K562 (cell line): ENCODE data around the gene XRRA1. TPM values are rescaled to one million over a fixed set of nuclear protein-coding genes. Genes with fewer than 3 reads are reported as not detected.

ENCODE experiments used
- ESRRA ChIP-seq: fragments of 450-650 bp; IDR thresholded peaks from 2 replicates; pipeline ENCODE4 v1.6.1; 2014; ENCODE audit warnings: low read depth, mild to moderate bottlenecking, moderate library complexity, borderline replicate concordance
- FOXK1 ChIP-seq: sonication (generic); formaldehyde crosslinking; IDR thresholded peaks from 2 replicates; pipeline ENCODE4 v1.8.0; 2022; ENCODE audit warnings: missing genetic modification reagents, mild to moderate bottlenecking, borderline replicate concordance
- FOXP4 ChIP-seq: sonication (generic); formaldehyde crosslinking; IDR thresholded peaks from 2 replicates; pipeline ENCODE4 v1.8.0; 2022; ENCODE audit warnings: mild to moderate bottlenecking, missing genetic modification reagents, borderline replicate concordance
- HIVEP1 ChIP-seq: fragments of 250-450 bp; sonication (Bioruptor Pico); IDR thresholded peaks from 2 replicates; pipeline ENCODE4 v1.4.0; 2020; ENCODE audit warnings: mild to moderate bottlenecking
- MEIS2 ChIP-seq: fragments of 450-650 bp; IDR thresholded peaks from 2 replicates; pipeline ENCODE4 v1.6.1; 2014; ENCODE audit warnings: mild to moderate bottlenecking; ENCODE audit not compliant: partially characterized antibody
- MTA2 ChIP-seq: fragments of 450-650 bp; IDR thresholded peaks from 2 replicates; pipeline ENCODE4 v1.6.1; 2016; ENCODE audit warnings: low read depth
- NELFE ChIP-seq: IDR thresholded peaks from 2 replicates; pipeline ENCODE4 v1.6.1; 2011; ENCODE audit warnings: mild to moderate bottlenecking; ENCODE audit not compliant: insufficient read depth, insufficient read length
- NFYB ChIP-seq: IDR thresholded peaks from 2 replicates; pipeline ENCODE4 v1.6.1; 2011; ENCODE audit warnings: mild to moderate bottlenecking, moderate library complexity; ENCODE audit not compliant: insufficient read length; ENCODE audit errors: extremely low read depth
- NR4A1 ChIP-seq, 2 experiments: fragments of 250-450 bp in 1 of 2; fragments of 450-650 bp in 1 of 2; sonication (Bioruptor Pico) in 1 of 2; IDR thresholded peaks; 2 replicates each; pipeline versions ENCODE4 v1.4.0 to v1.6.1; 2016 to 2020; ENCODE audit warnings: mild to moderate bottlenecking in 2 of 2, missing compliant biosample characterization in 1 of 2, missing genetic modification characterization in 1 of 2, moderate library complexity in 1 of 2
- POLR3G ChIP-seq: IDR thresholded peaks from 2 replicates; pipeline ENCODE4 v1.6.1; 2011; ENCODE audit not compliant: insufficient read length, insufficient replicate concordance; ENCODE audit errors: extremely low read depth
- SMARCC2 ChIP-seq: fragments of 450-650 bp; IDR thresholded peaks from 2 replicates; pipeline ENCODE4 v1.6.1; 2017; ENCODE audit warnings: antibody characterized with exemption, moderate library complexity, mild to moderate bottlenecking, low read depth
- SRSF1 ChIP-seq: fragments of 200-400 bp; formaldehyde crosslinking; IDR thresholded peaks from 2 replicates; pipeline ENCODE4 v1.6.1; 2017; ENCODE audit warnings: mild to moderate bottlenecking, low read depth, low read length, moderate library complexity
- TAF7 ChIP-seq: fragments of 450-650 bp; IDR thresholded peaks from 2 replicates; pipeline ENCODE4 v1.6.1; 2016; ENCODE audit warnings: missing genetic modification characterization, missing compliant biosample characterization
- TBL1XR1 ChIP-seq, 2 experiments: IDR thresholded peaks; 2 replicates each; pipeline ENCODE4 v1.6.1; 2012; ENCODE audit warnings: improper control_type of control experiment in 2 of 2, low read length in 2 of 2, mild to moderate bottlenecking in 1 of 2
- TEAD4 ChIP-seq, 2 experiments: sonication (generic) in 1 of 2; formaldehyde crosslinking in 1 of 2; IDR thresholded peaks; 2 replicates each; pipeline versions ENCODE4 v1.6.1 to v1.8.0; 2012 to 2022; ENCODE audit warnings: borderline replicate concordance in 1 of 2, inconsistent platforms in 1 of 2, low read length in 1 of 2, mild to moderate bottlenecking in 1 of 2, missing genetic modification reagents in 1 of 2
- ZBTB26 ChIP-seq: fragments of 450-650 bp; formaldehyde crosslinking; IDR thresholded peaks from 2 replicates; pipeline ENCODE4 v1.4.0; 2022; ENCODE audit warnings: missing genetic modification characterization
- ZFP30 ChIP-seq: fragments of 250-450 bp; sonication (Bioruptor Pico); IDR thresholded peaks from 2 replicates; pipeline ENCODE4 v1.8.0; 2022; ENCODE audit warnings: moderate library complexity, mild to moderate bottlenecking, inconsistent platforms, borderline replicate concordance
- ZNF408 ChIP-seq: fragments of 250-450 bp; sonication (Bioruptor Pico); IDR thresholded peaks from 2 replicates; pipeline ENCODE4 v1.4.0; 2020; ENCODE audit warnings: low read depth, mild to moderate bottlenecking, moderate library complexity
- ZNF668 ChIP-seq: fragments of 250-450 bp; sonication (Bioruptor Pico); IDR thresholded peaks from 2 replicates; pipeline ENCODE4 v1.8.0; 2022; ENCODE audit warnings: mild to moderate bottlenecking, inconsistent platforms
- polyA plus RNA-seq, 8 experiments: library from polyadenylated mRNA; depleted of rRNA in 4 of 8; stranded (reverse) in 5 of 8; unstranded in 3 of 8; fragments of >200 nt; fragmentation: Nextera tagmentation in 2 of 8; fragmentation: Illumina TruSeq in 1 of 8; extraction: Ambion mirVana in 2 of 8; extraction: Trizol in 1 of 8; gene quantifications; 2 replicates each; pipeline versions ENCODE4 v1.2.1 to v1.2.3, GENCODE V29; 2011 to 2014; ENCODE audit warnings: inconsistent platforms in 1 of 8, missing spikeins in 1 of 8
- total RNA-seq, 7 experiments: library from RNA; depleted of rRNA in 6 of 7; stranded (reverse); fragments of >200 nt in 6 of 7; fragmentation: Illumina TruSeq in 2 of 7; extraction: Trizol in 2 of 7; gene quantifications; 2 replicates each; pipeline versions ENCODE4 v1.2.1 to v1.2.3, GENCODE V29; 2011 to 2021; ENCODE audit warnings: low replicate concordance in 1 of 7
- TF ChIP-seq, protein P1 (sequence below): fragments of 450-650 bp; IDR thresholded peaks from 2 replicates; pipeline ENCODE4 v1.6.1; 2018; ENCODE audit not compliant: partially characterized antibody

The XRRA1 gene
- total and polyA plus RNA-seq, 9 of the 15 experiments (the other 6 are each of a cell fraction or from before 2014, with no cell fraction given), result 5.0 to 22.5 (median 16.0) TPM

DNA sequence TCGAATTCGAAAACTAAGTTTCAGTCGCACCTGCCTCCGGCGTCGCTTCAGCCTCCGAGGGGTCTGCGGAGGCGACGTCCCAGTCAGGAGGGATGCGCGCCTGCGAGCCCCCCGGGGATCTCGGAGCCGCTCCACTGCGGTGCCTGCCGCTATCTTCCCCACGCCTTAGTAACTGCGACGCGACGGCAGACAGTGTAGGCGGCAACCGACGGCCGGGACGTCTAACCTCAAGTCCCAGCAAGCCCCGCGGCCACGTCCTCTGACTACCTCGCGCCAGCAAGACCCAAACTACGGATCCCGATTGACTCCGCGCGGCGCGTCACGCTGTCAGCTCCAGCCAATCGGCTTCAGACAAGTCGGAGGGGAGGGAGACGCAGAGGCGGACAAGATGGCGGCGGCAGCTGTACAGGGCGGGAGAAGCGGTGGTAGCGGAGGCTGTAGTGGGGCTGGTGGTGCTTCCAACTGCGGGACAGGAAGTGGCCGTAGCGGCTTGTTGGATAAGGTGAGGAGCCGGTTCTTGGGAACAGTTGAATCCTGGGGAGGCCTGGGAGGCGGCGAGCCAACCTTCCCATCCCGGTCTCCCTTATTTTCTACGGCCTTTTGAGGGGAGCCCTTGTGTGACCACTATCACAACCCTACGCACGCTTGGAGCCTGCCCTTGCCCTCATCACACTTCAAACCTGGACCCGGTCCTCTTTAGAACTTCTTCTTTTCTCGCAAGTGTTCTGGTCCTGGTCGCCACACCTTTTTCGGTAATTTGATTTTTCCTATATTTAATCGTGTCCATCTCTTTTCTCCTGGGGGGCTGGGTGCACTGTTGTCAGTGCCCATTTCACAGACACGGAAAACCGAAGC, at the start of gene XRRA1, which contains the start of gene SPCS2 (continued):
- TF ChIP-seq POLR3G, result no peak
- TF ChIP-seq MTA2, result no peak
- TF ChIP-seq FOXP4 (CRISPR knock-in tag), result 0 out of 2 replicates have a peak, but pooled peaks have one; percentile 44
- no peak for TF ChIP-seq NELFE
- no peak for TF ChIP-seq SMARCC2
- no peak for TF ChIP-seq ZFP30 (CRISPR knock-in tag)
- no peak for TF ChIP-seq SRSF1
- no peak for TF ChIP-seq FOXK1 (CRISPR knock-in tag)
- TF ChIP-seq, protein P1, sequence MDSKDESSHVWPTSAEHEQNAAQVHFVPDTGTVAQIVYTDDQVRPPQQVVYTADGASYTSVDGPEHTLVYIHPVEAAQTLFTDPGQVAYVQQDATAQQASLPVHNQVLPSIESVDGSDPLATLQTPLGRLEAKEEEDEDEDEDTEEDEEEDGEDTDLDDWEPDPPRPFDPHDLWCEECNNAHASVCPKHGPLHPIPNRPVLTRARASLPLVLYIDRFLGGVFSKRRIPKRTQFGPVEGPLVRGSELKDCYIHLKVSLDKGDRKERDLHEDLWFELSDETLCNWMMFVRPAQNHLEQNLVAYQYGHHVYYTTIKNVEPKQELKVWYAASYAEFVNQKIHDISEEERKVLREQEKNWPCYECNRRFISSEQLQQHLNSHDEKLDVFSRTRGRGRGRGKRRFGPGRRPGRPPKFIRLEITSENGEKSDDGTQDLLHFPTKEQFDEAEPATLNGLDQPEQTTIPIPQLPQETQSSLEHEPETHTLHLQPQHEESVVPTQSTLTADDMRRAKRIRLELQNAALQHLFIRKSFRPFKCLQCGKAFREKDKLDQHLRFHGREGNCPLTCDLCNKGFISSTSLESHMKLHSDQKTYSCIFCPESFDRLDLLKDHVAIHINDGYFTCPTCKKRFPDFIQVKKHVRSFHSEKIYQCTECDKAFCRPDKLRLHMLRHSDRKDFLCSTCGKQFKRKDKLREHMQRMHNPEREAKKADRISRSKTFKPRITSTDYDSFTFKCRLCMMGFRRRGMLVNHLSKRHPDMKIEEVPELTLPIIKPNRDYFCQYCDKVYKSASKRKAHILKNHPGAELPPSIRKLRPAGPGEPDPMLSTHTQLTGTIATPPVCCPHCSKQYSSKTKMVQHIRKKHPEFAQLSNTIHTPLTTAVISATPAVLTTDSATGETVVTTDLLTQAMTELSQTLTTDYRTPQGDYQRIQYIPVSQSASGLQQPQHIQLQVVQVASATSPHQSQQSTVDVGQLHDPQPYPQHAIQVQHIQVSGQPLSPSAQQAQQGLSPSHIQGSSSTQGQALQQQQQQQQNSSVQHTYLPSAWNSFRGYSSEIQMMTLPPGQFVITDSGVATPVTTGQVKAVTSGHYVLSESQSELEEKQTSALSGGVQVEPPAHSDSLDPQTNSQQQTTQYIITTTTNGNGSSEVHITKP, result no peak
- peak; percentile 41 for TF ChIP-seq NFYB
- no peak for TF ChIP-seq ZNF668 (CRISPR knock-in tag)
- TF ChIP-seq ZNF408 (CRISPR knock-in tag), result no peak
- peak; percentile 49 for TF ChIP-seq MEIS2
- no peak for TF ChIP-seq HIVEP1 (CRISPR knock-in tag)
- peak; percentile 28 to 50; a peak in 2 of 4 replicates for TF ChIP-seq TBL1XR1 (IDR thresholded peaks at IDR 0.05; ENCODE audit: low read length in 2 of 2)
- TF ChIP-seq ESRRA, result peak; percentile 83; the same call in 1 of the 2 replicates
- TF ChIP-seq ZBTB26 (CRISPR knock-in tag), result no peak
- TF ChIP-seq TEAD4 (IDR thresholded peaks at IDR 0.05; ENCODE audit: low read length), result no peak
- TF ChIP-seq TEAD4 (CRISPR knock-in tag; IDR thresholded peaks at IDR 0.05; ENCODE audit: borderline replicate concordance), result no peak
- 0 out of 2 replicates have a peak, but pooled peaks have one; percentile 55 for TF ChIP-seq NR4A1 (CRISPR knock-in tag; IDR thresholded peaks at IDR 0.05)
- TF ChIP-seq NR4A1 (tag; IDR thresholded peaks at IDR 0.05), result no peak
- TF ChIP-seq TAF7 (tag), result peak; percentile 87
